Activated CD4-positive, alpha-beta T cell treated with anti-CD3 and anti-CD28 coated beads for 36 hours (primary cell): Measurements from ENCODE around the gene PDE4B. TPM values are rescaled to one million over a fixed set of nuclear protein-coding genes. Genes with fewer than 3 reads are reported as not detected.

Source experiments
- ATAC-seq: fragments of 200-7000 bp; cut with Tn5 transposase; one replicate; pipeline ENCODE4 v1.10.0; 2021; ENCODE audit warnings: mild to moderate bottlenecking, moderate library complexity
- CTCF ChIA-PET: fragments of 350-600 bp; sonication (Branson Sonifier 250); formaldehyde crosslinking; loops from one replicate; lab custom pipeline; 2021; ENCODE audit warnings: antibody characterized with exemption; lab: Charles Lee
- POLR2A ChIA-PET: fragments of 350-600 bp; sonication (Branson Sonifier 250); formaldehyde crosslinking; loops from one replicate; lab custom pipeline; 2021; ENCODE audit warnings: antibody characterized with exemption, inconsistent platforms; lab: Charles Lee
- DNase-seq: peaks from one replicate; pipeline ENCODE4 v3.0.0-alpha.2; 2020
- H3K27ac Mint-ChIP-seq: one replicate; pipeline ENCODE4 v1.8.0; 2021; ENCODE audit warnings: mixed read lengths
- H3K27me3 Mint-ChIP-seq: one replicate; pipeline ENCODE4 v1.8.0; 2021; ENCODE audit warnings: mixed read lengths
- H3K36me3 Mint-ChIP-seq: one replicate; pipeline ENCODE4 v1.8.0; 2021; ENCODE audit warnings: low read depth, mixed read lengths
- H3K4me1 Mint-ChIP-seq: one replicate; pipeline ENCODE4 v1.8.0; 2021; ENCODE audit warnings: mixed read lengths
- H3K4me3 Mint-ChIP-seq: one replicate; pipeline ENCODE4 v1.8.0; 2021; ENCODE audit warnings: mild to moderate bottlenecking, moderate library complexity, mixed read lengths
- H3K9me3 Mint-ChIP-seq: one replicate; pipeline ENCODE4 v1.8.0; 2021; ENCODE audit warnings: low read depth, mixed read lengths
- intact Hi-C, 2 experiments: fragments of 100-400 bp; cut with DNase I in 1 of 2; cut with micrococcal nuclease in 1 of 2; formaldehyde crosslinking; loops; one replicate each; pipeline versions ENCODE4 v1.14.2 to v1.15.1; 2022 to 2024; cut with DNase I, micrococcal nuclease
- total RNA-seq, 2 experiments: library from RNA; stranded (reverse); gene quantifications; one replicate each; pipeline ENCODE4 v1.2.3, GENCODE V29; 2021

PDE4B gene
- total RNA-seq, 2 experiments from 2014 or later: 24.2 to 24.7 TPM

DNA sequence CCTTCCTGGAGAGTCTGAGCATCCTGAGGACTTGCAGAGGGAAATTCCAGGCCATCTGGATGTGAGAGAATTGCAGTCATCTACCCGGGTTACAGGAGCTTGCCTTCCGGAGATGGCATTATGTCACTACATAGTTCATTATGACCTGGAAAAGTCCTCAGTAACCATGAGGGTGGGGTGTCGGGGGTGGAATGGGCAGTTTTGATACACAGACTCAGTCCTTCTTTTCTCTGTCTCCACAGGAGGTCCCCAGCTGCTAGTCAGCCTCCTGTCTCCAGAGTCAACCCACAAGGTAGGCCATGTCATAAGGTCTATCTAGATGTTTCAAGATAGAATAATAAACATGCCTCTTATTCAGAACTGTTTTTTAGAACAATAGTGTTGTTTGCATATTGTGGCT, 473.1 kb downstream of the PDE4B start:
- Mint-ChIP-seq H3K9me3 (no peaks in the 10 kb centered on the region), H3K27me3 (no peaks in the 10 kb centered on the region), H3K4me1 (peaks cover 70% of the 10 kb centered on the region), H3K36me3 (peaks cover 2% of the 10 kb centered on the region), H3K27ac (no peak overlapping the region), H3K4me3 (no peak overlapping the region)
- ATAC-seq (no peak), DNase-seq (no peak)
- ChIA-PET POLR2A (interaction anchor here (0.6 kb wide), 1 partner anchor 177 kb away, joined by 4 read pairs; no protein-coding TSS in a partner anchor), CTCF (interaction anchor here (2.2 kb wide), 1 partner anchor 13 kb away, joined by 4 read pairs; no protein-coding TSS in a partner anchor)
- intact Hi-C loops: no loop called here

DNA sequence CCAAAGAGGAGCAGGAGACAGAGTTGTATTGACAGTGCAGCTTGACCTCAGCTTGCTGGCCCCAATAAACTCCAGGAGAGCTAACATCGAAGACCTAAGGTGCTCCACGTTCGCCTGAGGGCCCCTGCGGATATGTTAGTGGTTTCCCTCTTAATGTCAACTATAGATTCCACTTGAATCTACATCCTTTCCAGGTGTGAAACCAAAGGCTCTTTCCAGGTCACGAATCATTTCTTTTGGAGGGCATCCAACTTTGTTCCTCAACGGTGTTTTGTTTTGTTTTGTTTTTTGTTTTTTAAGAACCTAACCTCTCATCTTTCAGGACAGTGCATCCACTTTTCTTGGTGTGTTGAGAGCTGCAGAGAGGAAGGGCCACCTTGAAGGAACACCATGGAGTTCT, 473.7 kb downstream of the PDE4B start:
- intact Hi-C loops: no loop called here

DNA sequence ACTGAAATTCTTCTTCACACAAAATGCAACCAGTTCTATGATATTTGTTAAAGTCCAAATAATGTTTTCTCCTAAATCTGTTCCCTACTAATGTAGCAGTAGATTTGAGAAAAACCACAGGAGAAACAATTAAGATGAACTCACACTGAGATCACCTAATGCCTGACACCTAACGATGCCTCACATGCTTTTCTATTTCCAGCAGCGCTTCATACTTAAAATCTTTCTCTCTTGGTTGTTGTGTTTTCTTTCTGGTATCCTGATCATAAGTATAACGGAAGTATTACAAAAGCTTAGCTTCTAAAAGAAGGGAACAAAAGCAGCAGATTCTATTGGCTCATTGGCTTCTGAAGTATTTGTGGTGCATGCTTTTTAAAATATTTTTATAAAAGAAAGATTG, 474.1 kb downstream of the PDE4B start:
- H3K9me3 Mint-ChIP-seq: no peaks in the 10 kb centered on the region
- ATAC-seq (no peak), DNase-seq (no peak)
- H3K36me3 Mint-ChIP-seq: peaks cover 2% of the 10 kb centered on the region
- no peak overlapping the region for H3K27ac Mint-ChIP-seq
- intact Hi-C loops: no loop called here
- H3K27me3 Mint-ChIP-seq: no peaks in the 10 kb centered on the region
- peaks cover 70% of the 10 kb centered on the region for H3K4me1 Mint-ChIP-seq
- H3K4me3 Mint-ChIP-seq: no peak overlapping the region
- POLR2A ChIA-PET: no interaction called here
- CTCF ChIA-PET: interaction anchor here (0.7 to 2.0 kb wide), 2 partner anchors 13 to 180 kb away, joined by 3 to 6 read pairs; no protein-coding TSS in a partner anchor

More for the DNA sequence above, 473.7 kb downstream of the PDE4B start:
- H3K4me1 Mint-ChIP-seq: peaks cover 70% of the 10 kb centered on the region
- ATAC-seq: no peak
- no peaks in the 10 kb centered on the region for H3K9me3 Mint-ChIP-seq
- H3K27ac Mint-ChIP-seq: no peak overlapping the region
- H3K4me3 Mint-ChIP-seq: no peak overlapping the region
- H3K36me3 Mint-ChIP-seq: peaks cover 2% of the 10 kb centered on the region
- CTCF ChIA-PET: no interaction called here
- no peak for DNase-seq
- H3K27me3 Mint-ChIP-seq: no peaks in the 10 kb centered on the region
- POLR2A ChIA-PET: interaction anchor here (0.6 kb wide), 1 partner anchor 177 kb away, joined by 4 read pairs; no protein-coding TSS in a partner anchor

DNA sequence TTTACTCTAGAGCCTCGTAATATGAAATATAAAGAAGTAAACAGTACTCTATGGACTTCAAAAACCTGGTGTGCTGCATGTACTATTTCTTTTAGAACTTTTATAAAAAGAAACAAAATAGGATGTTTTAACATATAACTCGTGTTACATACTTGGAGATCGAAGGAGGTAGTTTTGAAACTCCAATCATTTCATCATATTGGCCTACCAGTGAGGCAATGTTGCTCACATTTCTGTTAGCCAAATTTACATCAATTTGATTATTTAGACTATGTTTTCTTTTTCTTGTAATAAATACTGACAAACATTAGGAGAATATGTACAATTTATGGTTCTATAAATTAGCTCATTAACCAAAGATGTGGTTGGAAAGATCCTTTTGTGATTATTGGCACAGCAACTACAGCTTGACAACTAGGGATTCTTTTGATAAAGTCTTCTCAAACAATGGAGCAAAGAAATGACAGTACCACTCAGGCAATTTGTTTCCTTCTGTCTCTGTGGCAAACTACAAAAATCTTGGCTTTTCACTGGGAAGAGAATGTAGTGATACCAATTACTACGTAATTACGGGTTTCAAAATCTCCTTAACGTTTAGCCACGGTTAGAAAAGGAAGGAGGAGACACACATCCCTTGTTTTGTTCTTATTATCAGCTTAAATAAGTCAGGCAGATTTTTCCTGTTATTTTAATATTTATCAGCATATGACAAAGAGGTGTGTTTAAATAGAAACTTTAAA, 474.7 kb downstream of the PDE4B start:
- peaks cover 70% of the 10 kb centered on the region for H3K4me1 Mint-ChIP-seq
- no peaks in the 10 kb centered on the region for H3K9me3 Mint-ChIP-seq
- CTCF ChIA-PET: interaction anchor here (0.7 to 2.0 kb wide), 4 partner anchors 14 to 226 kb away, joined by 3 to 6 read pairs (median 4); no protein-coding TSS in a partner anchor

DNA sequence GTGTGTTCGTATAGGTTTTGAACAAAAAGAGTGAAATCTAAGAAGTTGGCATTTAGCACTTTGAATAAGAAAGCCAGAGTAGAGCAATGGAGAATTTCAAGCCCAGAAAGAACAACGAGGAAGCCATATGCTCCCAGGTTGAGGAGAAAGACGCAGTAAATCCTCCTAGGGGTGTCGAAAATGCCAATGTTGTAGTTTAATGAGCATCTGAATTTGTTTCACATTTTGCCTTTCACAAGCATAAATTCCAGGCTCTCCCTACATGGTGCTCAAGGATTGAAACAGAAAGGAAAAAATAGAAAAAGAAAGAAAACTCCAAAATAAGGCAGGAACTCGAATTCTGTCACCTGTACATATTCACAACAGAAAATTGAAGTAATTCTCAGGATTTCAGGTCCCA, 476.5 kb downstream of the PDE4B start:
- DNase-seq: no peak
- H3K4me3 Mint-ChIP-seq: no peak overlapping the region
- H3K27me3 Mint-ChIP-seq: no peaks in the 10 kb centered on the region
- no peak for ATAC-seq
- H3K9me3 Mint-ChIP-seq: no peaks in the 10 kb centered on the region
- no peak overlapping the region for H3K27ac Mint-ChIP-seq
- intact Hi-C loops: no loop called here
- POLR2A ChIA-PET: no interaction called here
- H3K4me1 Mint-ChIP-seq: peaks cover 69% of the 10 kb centered on the region
- CTCF ChIA-PET: no interaction called here
- peaks cover 1% of the 10 kb centered on the region for H3K36me3 Mint-ChIP-seq

More for the DNA sequence above, 474.7 kb downstream of the PDE4B start:
- no peaks in the 10 kb centered on the region for H3K27me3 Mint-ChIP-seq
- no peak overlapping the region for H3K27ac Mint-ChIP-seq
- no peak for DNase-seq
- intact Hi-C loops: no loop called here
- POLR2A ChIA-PET: no interaction called here
- ATAC-seq: no peak
- no peak overlapping the region for H3K4me3 Mint-ChIP-seq
- peaks cover 2% of the 10 kb centered on the region for H3K36me3 Mint-ChIP-seq

DNA sequence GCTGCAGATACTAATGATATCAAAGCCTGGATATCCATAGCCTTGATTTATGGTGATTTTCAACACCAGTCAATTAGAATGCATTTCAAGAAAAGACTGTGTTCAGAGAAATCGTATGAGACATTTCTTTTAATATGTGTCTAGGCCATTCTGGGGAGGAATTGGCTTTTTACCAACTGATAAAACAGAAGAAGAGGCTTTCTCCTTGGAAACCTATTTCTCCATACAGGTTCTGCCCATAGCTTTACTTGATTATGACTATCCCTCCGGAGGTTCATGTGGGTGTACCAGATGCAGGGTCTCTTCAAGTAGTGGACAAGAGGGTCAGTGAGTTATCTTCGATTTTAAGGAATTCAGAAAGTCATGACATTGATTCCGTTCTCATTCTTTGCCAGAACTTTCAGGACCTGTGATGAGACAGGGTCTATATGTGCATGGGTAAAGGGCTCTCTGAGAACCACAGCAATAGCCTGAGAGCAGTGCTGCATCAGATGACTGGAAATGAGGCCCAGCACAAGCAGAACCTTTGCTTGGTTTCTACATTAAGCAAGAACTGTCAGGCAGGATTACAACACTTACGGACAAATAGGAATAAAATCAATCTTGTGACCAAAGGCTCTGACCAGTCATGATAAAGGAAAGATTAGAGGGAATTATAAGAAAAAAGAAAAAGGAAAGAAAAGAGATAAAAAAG, 477.6 kb downstream of the PDE4B start:
- Mint-ChIP-seq H3K36me3 (peaks cover 1% of the 10 kb centered on the region), H3K4me1 (peaks cover 76% of the 10 kb centered on the region), H3K27ac (peak overlapping the region; percentile 25), H3K27me3 (no peaks in the 10 kb centered on the region), H3K9me3 (no peaks in the 10 kb centered on the region), H3K4me3 (no peak overlapping the region)
- ChIA-PET CTCF (interaction anchor here (0.7 to 1.7 kb wide), 6 partner anchors 9 to 176 kb away, joined by 3 to 8 read pairs (median 4); no protein-coding TSS in a partner anchor), POLR2A (no interaction called here)
- intact Hi-C loops: loop anchor here (10.0 kb wide), 2 partner anchors 665 to 1305 kb away; partner anchors contain the start of gene JAK1 (in 1 of the 2)
- ATAC-seq: no peak
- no peak for DNase-seq

DNA sequence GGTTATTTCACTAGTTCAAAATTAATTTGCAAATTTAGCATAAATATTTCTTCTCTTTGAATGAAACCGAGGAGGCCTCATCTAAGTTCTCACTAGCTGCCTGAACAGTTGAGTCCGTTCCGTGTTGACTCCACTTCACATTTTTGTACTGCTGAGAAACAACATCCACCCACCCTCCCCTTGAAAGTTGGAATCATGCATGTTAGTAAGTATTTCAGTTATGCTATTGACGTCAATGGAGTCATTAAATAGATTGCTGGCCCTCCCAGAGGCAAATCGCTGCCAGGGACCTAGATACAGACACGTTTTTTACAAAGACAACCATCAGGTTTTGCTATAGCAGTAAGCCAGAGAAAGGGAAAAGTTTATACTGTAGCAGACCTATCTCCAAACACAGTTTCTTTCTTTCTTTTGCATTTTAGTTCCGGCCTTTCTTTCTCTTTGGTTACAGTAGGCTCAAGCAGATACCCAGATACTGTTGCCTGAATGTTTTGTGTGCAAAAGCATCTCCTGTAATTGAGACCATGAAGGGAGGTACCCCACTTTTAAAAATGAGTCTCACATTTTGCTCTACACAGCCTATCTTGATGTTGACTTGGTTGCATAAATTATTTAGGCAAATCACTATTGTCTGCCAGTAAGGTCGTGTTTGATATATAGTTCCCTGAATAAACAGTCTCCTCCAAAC, 478.7 kb downstream of the PDE4B start:
- ChIA-PET POLR2A (interaction anchor here (0.7 to 0.9 kb wide), 2 partner anchors 11 to 13 kb away, joined by 3 read pairs; no protein-coding TSS in a partner anchor), CTCF (interaction anchor here (0.7 to 1.7 kb wide), 9 partner anchors 10 to 175 kb away, joined by 3 to 8 read pairs (median 4); no protein-coding TSS in a partner anchor)
- intact Hi-C loops: loop anchor here (1.0 to 10.0 kb wide), 6 partner anchors 10 to 1307 kb away; partner anchors contain the start of gene JAK1 (in 1 of the 2)
- DNase-seq (peak; percentile 78), ATAC-seq (peak; percentile 65)
- H3K4me3 Mint-ChIP-seq: peak overlapping the region; percentile 47
- H3K27me3 Mint-ChIP-seq: no peaks in the 10 kb centered on the region
- H3K36me3 Mint-ChIP-seq: peaks cover 1% of the 10 kb centered on the region
- H3K27ac Mint-ChIP-seq: peak overlapping the region; percentile 90
- H3K4me1 Mint-ChIP-seq: peaks cover 76% of the 10 kb centered on the region
- no peaks in the 10 kb centered on the region for H3K9me3 Mint-ChIP-seq

DNA sequence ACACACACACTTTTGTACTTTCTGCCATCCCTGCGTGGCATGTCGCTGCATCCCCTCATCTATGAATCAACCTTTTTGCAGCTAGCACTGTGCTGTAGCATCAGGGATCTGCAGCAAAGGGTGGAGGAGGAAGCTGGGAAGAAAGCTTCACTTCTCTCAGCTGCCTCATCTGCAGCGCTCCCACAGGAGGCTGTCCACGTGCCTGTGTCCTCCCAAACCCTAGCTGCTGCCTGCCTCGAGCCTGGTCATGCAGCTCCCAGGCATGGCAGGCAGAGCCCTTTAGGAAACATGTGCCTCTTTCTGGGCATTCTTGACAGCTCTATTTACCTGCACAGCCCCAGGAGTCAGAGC, 479.2 kb downstream of the PDE4B start:
- intact Hi-C loops: loop anchor here (1.0 to 10.0 kb wide), 6 partner anchors 10 to 1307 kb away; partner anchors contain the start of gene JAK1 (in 1 of the 2)

DNA sequence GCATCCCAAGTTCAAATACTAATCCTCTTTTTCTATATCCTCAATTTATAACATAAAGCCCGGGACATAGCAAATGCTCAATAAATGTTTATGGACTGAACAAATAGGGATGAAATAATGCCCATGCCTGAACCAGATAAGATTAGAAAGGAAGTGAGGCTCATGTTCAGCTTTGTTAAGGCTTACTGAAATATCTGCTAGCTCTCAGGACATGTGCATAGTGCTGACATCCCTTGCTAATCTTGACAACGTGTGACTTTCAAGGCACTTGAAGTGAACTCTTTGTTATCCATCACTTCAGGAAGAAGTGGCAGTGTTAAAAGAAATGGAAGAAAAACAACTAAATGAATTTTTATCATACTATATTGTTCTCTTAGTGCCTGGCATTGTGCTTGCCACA, 481.0 kb downstream of the PDE4B start:
- Mint-ChIP-seq H3K27ac (peak overlapping the region; percentile 16), H3K4me3 (no peak overlapping the region)
- POLR2A ChIA-PET: interaction anchor here (0.6 kb wide), 1 partner anchor 10 kb away, joined by 3 read pairs; no protein-coding TSS in a partner anchor

More for the DNA sequence above, 479.2 kb downstream of the PDE4B start:
- DNase-seq (no peak), ATAC-seq (peak; percentile 1)
- Mint-ChIP-seq H3K27me3 (no peaks in the 10 kb centered on the region), H3K9me3 (peaks cover under 1% of the 10 kb centered on the region), H3K36me3 (peaks cover 1% of the 10 kb centered on the region), H3K4me1 (peaks cover 76% of the 10 kb centered on the region), H3K27ac (peak overlapping the region; percentile 90), H3K4me3 (peak overlapping the region; percentile 47)
- CTCF ChIA-PET: interaction anchor here (0.5 to 1.7 kb wide), 4 partner anchors 11 to 166 kb away, joined by 3 to 8 read pairs (median 4); no protein-coding TSS in a partner anchor
- POLR2A ChIA-PET: interaction anchor here (0.7 to 0.9 kb wide), 2 partner anchors 10 to 13 kb away, joined by 3 read pairs; no protein-coding TSS in a partner anchor

DNA sequence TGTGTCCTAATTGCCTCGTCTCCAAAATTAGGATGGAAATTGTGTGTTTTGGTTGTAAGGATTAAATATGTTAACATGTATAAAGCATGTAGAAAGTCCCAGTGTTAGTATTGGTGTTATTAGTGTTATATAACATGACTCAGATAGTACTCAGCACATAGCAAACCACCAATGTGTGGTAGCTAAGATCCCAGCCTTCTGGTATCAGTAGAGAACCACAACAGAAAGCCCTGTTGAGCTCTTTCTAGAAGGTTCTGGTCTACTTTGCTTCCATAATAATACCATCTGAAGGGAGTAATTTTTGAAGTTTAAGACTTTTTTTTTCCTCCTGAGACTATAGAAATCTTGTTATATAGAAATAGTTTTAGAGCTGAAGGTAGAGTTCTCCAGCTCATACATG, 481.9 kb downstream of the PDE4B start:
- POLR2A ChIA-PET: interaction anchor here (0.6 to 1.5 kb wide), 8 partner anchors 16 to 99 kb away, joined by 3 to 8 read pairs (median 3); no protein-coding TSS in a partner anchor
- Mint-ChIP-seq H3K27ac (peak overlapping the region; percentile 59), H3K9me3 (peaks cover 2% of the 10 kb centered on the region), H3K27me3 (no peaks in the 10 kb centered on the region), H3K4me1 (peaks cover 86% of the 10 kb centered on the region), H3K36me3 (peaks cover 1% of the 10 kb centered on the region), H3K4me3 (no peak overlapping the region)
- peak; percentile 44 for ATAC-seq
- DNase-seq: no peak
- CTCF ChIA-PET: interaction anchor here (0.6 to 4.3 kb wide), 14 partner anchors 20 to 172 kb away, joined by 3 to 43 read pairs (median 4); no protein-coding TSS in a partner anchor
- intact Hi-C loops: loop anchor here (1.0 to 10.0 kb wide), 5 partner anchors 8 to 1310 kb away; partner anchors contain the start of gene JAK1 (in 1 of the 2)

More for the DNA sequence above, 481.0 kb downstream of the PDE4B start:
- CTCF ChIA-PET: interaction anchor here (0.7 to 4.3 kb wide), 7 partner anchors 19 to 173 kb away, joined by 3 to 43 read pairs (median 7); no protein-coding TSS in a partner anchor
- no peak for DNase-seq
- intact Hi-C loops: loop anchor here (1.0 to 10.0 kb wide), 4 partner anchors 9 to 1309 kb away; partner anchors contain the start of gene JAK1 (in 1 of the 2)
- no peak for ATAC-seq
- H3K36me3 Mint-ChIP-seq: peaks cover 1% of the 10 kb centered on the region
- H3K4me1 Mint-ChIP-seq: peaks cover 84% of the 10 kb centered on the region
- no peaks in the 10 kb centered on the region for H3K27me3 Mint-ChIP-seq
- peaks cover 2% of the 10 kb centered on the region for H3K9me3 Mint-ChIP-seq
